ENCODE measurements around the gene TYW1B. TPM values are rescaled to one million over a fixed set of nuclear protein-coding genes. Genes with fewer than 3 reads are reported as not detected.

The TYW1B gene
- total RNA-seq, 3 donors from 2014 or later = 3.0 to 10.2 (median 7.2) TPM

Other genes starting within 250 kb of the TYW1B start
- gene POM121, start 96.9 kb upstream of the TYW1B start, total RNA-seq = 10 to 100 TPM; 12.1 to 12.8 (median 12.3) TPM
- gene TRIM74, start 141.3 kb upstream of the TYW1B start, total RNA-seq = under 1 TPM; 0.16 to 0.98 (median 0.88) TPM
- not detected for gene SPDYE8, start 201.6 kb upstream of the TYW1B start, total RNA-seq
- gene SPDYE11, start 229.7 kb upstream of the TYW1B start, total RNA-seq = not detected

Data from breast epithelium (tissue), 3 donors.